Lower lobe of right lung (tissue), 2 donors: Measurements from ENCODE around the gene TKFC. TPM values are rescaled to one million over a fixed set of nuclear protein-coding genes. Genes with fewer than 3 reads are reported as not detected.

Experiments used
- ATAC-seq, 2 donors: fragments of 200-7000 bp; cut with Tn5 transposase; one replicate each; pipeline ENCODE4 v1.9.1; 2020 to 2022; ENCODE audit warnings: mild to moderate bottlenecking in 2 of 2, moderate library complexity in 2 of 2
- DNase-seq: peaks from one replicate; pipeline ENCODE4 v3.0.0-alpha.2; 2020
- H3K27ac ChIP-seq: fragments of 200-600 bp; one replicate; pipeline ENCODE4 v1.8.0; 2022
- H3K27me3 ChIP-seq: fragments of 200-600 bp; one replicate; pipeline ENCODE4 v1.8.0; 2022; ENCODE audit warnings: low read depth
- H3K36me3 ChIP-seq: fragments of 200-600 bp; one replicate; pipeline ENCODE4 v1.8.0; 2022; ENCODE audit warnings: mild to moderate bottlenecking
- H3K4me1 ChIP-seq: fragments of 200-600 bp; one replicate; pipeline ENCODE4 v1.8.0; 2022
- H3K4me3 ChIP-seq: fragments of 200-600 bp; one replicate; pipeline ENCODE4 v1.8.0; 2022; ENCODE audit warnings: mild to moderate bottlenecking
- H3K9me3 ChIP-seq: fragments of 200-600 bp; one replicate; pipeline ENCODE4 v1.8.0; 2022
- intact Hi-C: fragments of 100-400 bp; cut with DNase I; formaldehyde crosslinking; loops from one replicate; pipeline ENCODE4 v1.11.0; 2022
- total RNA-seq: library from RNA; stranded (reverse); fragmentation: NEBNext Ultra II Directional; extraction: Animal tissue kit (Norgen Biotek cat#: 25700); gene quantifications from one replicate; pipeline ENCODE4 v1.2.1, GENCODE V29; 2021
- TF ChIP-seq, protein P1 (sequence below): fragments of 200-600 bp; IDR thresholded peaks from one replicate; pipeline ENCODE4 v1.8.0; 2022; ENCODE audit warnings: antibody characterized with exemption, mild to moderate bottlenecking
- donor health status: DM: no; HTN: yes; CAD: no; lungs with severe emphysema.

Gene TKFC
- total RNA-seq, 1 donor from 2014 or later: 35.0 TPM

DNA sequence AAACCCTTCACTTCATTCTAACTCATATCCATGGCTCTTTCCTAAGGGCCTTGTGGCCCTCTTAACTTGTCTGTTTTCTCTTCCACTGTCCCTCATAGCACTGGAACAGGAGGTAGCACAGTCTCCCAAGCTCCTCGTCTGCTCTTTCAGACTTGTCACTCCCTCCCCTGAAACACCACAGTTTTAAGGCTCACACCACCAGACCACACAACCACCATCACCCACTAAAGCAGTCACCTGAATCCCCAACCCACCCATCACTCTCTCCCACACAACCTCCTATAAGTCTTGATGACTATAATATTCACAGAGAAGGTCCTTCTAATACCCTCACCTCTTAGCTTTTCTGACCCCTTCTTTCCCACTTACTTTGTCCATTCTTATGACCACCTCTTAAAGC, 26.8 kb upstream of the TKFC start:
- TF ChIP-seq, protein P1, sequence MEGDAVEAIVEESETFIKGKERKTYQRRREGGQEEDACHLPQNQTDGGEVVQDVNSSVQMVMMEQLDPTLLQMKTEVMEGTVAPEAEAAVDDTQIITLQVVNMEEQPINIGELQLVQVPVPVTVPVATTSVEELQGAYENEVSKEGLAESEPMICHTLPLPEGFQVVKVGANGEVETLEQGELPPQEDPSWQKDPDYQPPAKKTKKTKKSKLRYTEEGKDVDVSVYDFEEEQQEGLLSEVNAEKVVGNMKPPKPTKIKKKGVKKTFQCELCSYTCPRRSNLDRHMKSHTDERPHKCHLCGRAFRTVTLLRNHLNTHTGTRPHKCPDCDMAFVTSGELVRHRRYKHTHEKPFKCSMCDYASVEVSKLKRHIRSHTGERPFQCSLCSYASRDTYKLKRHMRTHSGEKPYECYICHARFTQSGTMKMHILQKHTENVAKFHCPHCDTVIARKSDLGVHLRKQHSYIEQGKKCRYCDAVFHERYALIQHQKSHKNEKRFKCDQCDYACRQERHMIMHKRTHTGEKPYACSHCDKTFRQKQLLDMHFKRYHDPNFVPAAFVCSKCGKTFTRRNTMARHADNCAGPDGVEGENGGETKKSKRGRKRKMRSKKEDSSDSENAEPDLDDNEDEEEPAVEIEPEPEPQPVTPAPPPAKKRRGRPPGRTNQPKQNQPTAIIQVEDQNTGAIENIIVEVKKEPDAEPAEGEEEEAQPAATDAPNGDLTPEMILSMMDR: no peak
- peaks cover 100% of the 10 kb centered on the region for H3K36me3 ChIP-seq
- H3K4me1 ChIP-seq: no peaks in the 10 kb centered on the region
- no peaks in the 10 kb centered on the region for H3K27me3 ChIP-seq
- intact Hi-C loops: no loop called here
- no peak overlapping the region for H3K4me3 ChIP-seq
- DNase-seq (no peak), ATAC-seq (no peak)
- H3K9me3 ChIP-seq: no peaks in the 10 kb centered on the region
- no peak overlapping the region for H3K27ac ChIP-seq

DNA sequence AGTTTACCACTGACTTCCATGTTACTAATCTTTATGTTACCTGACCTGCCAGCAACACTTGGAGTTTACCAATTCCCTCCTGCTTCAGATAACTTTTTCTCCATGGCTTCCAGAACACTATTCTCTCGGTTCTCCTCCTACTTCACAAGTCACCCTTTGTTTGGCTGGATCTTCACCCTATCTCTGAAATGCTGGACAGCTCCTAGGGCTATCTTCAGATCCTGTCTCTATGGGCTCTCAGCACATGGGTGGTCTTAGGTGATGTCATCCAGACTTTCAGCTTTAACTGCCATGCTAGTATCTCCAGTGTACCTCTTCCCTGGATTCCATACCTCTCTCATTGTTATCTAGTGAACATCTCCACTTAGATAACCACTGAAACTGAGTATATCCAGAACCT, 25.7 kb upstream of the TKFC start:
- DNase-seq (no peak), ATAC-seq (no peak)
- intact Hi-C loops: no loop called here
- Histone ChIP-seq H3K4me1 (no peaks in the 10 kb centered on the region), H3K27me3 (no peaks in the 10 kb centered on the region), H3K27ac (no peak overlapping the region), H3K36me3 (peaks cover 100% of the 10 kb centered on the region), H3K4me3 (no peak overlapping the region), H3K9me3 (no peaks in the 10 kb centered on the region)
- TF ChIP-seq, protein P1: no peak

DNA sequence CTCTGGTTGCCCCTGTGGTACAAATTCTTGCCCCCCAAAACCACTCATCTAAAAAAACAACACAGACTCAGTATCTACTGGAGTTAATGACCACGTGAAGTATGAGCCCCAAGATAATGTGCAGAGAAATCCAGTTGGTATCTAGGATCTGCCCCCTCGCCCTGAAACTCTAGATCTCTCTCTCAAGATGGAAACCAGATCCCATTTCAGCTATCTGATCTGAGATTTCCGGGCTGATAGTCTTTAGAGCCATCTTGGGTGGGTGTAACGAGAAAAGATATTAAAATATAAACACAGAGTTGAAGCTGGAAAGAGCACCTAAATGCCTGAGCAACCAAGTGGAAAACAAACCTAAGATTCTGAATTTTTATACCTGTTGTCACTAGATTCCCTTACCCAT, 23.9 kb upstream of the TKFC start:
- intact Hi-C loops: no loop called here

DNA sequence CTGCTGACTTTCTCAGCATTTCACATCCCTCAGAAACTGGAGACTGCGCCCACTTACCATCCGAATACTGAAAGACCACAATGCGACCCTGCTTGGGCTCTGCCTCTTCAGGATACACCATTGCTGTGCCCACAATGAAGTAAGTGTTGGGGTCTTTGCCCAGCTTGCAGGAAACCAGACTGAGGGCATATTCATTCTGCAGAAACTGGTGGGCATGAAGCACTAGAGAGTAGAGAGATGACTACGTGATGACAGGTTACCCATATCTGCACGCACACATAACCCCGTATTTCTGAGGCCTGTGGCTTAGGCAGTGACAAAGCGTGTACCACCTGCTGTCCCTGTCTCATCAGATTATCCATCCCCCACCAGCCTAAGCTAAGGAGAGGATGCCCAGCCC, 23.3 kb upstream of the TKFC start:
- TF ChIP-seq, protein P1: no peak
- DNase-seq (no peak), ATAC-seq (no peak)
- no peak overlapping the region for H3K4me3 ChIP-seq
- no peaks in the 10 kb centered on the region for H3K4me1 ChIP-seq
- H3K36me3 ChIP-seq: peaks cover 100% of the 10 kb centered on the region
- intact Hi-C loops: no loop called here
- H3K27ac ChIP-seq: no peak overlapping the region
- no peaks in the 10 kb centered on the region for H3K9me3 ChIP-seq
- no peaks in the 10 kb centered on the region for H3K27me3 ChIP-seq

More for the DNA sequence above, 23.9 kb upstream of the TKFC start:
- no peaks in the 10 kb centered on the region for H3K27me3 ChIP-seq
- no peak for DNase-seq
- ATAC-seq: no peak
- no peaks in the 10 kb centered on the region for H3K9me3 ChIP-seq
- H3K4me3 ChIP-seq: no peak overlapping the region
- TF ChIP-seq, protein P1: no peak
- H3K27ac ChIP-seq: no peak overlapping the region
- no peaks in the 10 kb centered on the region for H3K4me1 ChIP-seq
- peaks cover 100% of the 10 kb centered on the region for H3K36me3 ChIP-seq

DNA sequence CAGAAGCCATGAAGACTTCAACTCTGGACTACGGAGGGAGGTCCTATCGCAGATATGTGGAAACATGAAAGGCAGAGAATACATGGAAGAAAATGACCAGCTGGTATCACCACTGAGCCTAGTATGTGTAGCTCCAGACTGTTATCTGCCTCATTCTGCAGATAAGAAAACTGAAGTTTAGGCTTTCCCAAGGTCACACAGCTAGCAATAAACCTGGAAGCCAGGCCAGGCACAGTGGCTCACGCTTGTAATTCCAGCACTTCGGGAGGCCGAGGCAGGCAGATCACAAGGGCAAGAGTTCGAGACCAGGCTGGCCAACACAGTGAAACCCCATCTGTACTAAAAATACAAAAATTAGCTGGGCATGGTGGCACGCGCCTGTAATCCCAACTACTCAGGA, 22.3 kb upstream of the TKFC start:
- intact Hi-C loops: no loop called here
- H3K4me3 ChIP-seq: no peak overlapping the region
- H3K27me3 ChIP-seq: no peaks in the 10 kb centered on the region
- H3K9me3 ChIP-seq: no peaks in the 10 kb centered on the region
- TF ChIP-seq, protein P1: no peak
- peaks cover 100% of the 10 kb centered on the region for H3K36me3 ChIP-seq
- no peak overlapping the region for H3K27ac ChIP-seq
- DNase-seq: no peak
- no peaks in the 10 kb centered on the region for H3K4me1 ChIP-seq
- no peak for ATAC-seq

DNA sequence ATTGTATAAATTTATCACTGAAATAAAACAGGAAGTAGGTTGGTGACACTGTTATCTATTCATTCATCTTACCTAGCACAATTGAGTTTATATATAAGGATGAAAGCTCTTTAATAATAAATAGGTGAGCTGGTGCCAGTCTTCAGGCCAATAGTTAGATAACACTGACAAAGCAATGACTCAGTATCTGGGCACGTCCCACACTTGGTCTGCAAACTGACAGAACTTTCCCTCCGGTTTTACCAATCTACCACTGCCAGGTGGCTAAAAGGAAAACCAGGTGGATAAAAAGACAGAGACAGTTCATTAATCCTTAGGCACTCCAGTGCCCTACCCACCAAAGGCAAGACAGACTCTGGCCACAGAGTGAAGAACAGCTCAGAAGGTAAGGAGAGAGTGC, 17.8 kb upstream of the TKFC start:
- no peak overlapping the region for H3K27ac ChIP-seq
- intact Hi-C loops: no loop called here
- DNase-seq: no peak
- no peaks in the 10 kb centered on the region for H3K4me1 ChIP-seq
- H3K4me3 ChIP-seq: no peak overlapping the region
- ATAC-seq: no peak
- TF ChIP-seq, protein P1: no peak
- peaks cover 100% of the 10 kb centered on the region for H3K36me3 ChIP-seq
- H3K9me3 ChIP-seq: no peaks in the 10 kb centered on the region
- H3K27me3 ChIP-seq: no peaks in the 10 kb centered on the region
